ENCODE results near the gene PGC.

GRCh38 chr6:41770381-41771057, 23.3 kb upstream of the PGC start:
- TF ChIP-seq CTCF (IDR thresholded peaks at IDR 0.05; ENCODE audit: low read depth, low read length) (no peak), EZH2phosphoT487 (IDR thresholded peaks at IDR 0.05; ENCODE audit: low read depth) (no peak)
